H1 (cell line): ENCODE data around the gene RFXANK.

Experiments used
- ATF2 ChIP-seq: IDR thresholded peaks from 2 replicates; pipeline ENCODE4 v1.6.1; 2012; ENCODE audit warnings: low read length, inconsistent platforms
- BRCA1 ChIP-seq: IDR thresholded peaks from 2 replicates; pipeline ENCODE4 v1.6.1; 2012; ENCODE audit warnings: low read depth, low read length, improper control_type of control experiment
- CTCF ChIP-seq, 3 experiments: IDR thresholded peaks; 1 replicate in 2 of 3; 2 replicates in 1 of 3; pipeline versions ENCODE4 v1.5.1 to v1.6.1; 2011; ENCODE audit warnings: low read length in 3 of 3, mild to moderate bottlenecking in 3 of 3, inconsistent platforms in 2 of 3, low read depth in 1 of 3, moderate library complexity in 1 of 3; ENCODE audit not compliant: insufficient read depth in 1 of 3; ENCODE audit errors: control extremely low read depth in 1 of 3
- EP300 ChIP-seq, 2 experiments: IDR thresholded peaks; 1 replicate in 1 of 2; 2 replicates in 1 of 2; pipeline ENCODE4 v1.6.1; 2011 to 2012; ENCODE audit warnings: low read depth in 2 of 2, low read length in 2 of 2, mild to moderate bottlenecking in 2 of 2, borderline replicate concordance in 1 of 2, inconsistent platforms in 1 of 2, moderate library complexity in 1 of 2
- JUN ChIP-seq: IDR thresholded peaks from 2 replicates; pipeline ENCODE4 v1.6.1; 2011; ENCODE audit warnings: low read depth, mild to moderate bottlenecking, improper control_type of control experiment, low read length
- RXRA ChIP-seq: IDR thresholded peaks from 2 replicates; pipeline ENCODE4 v1.6.1; 2011; ENCODE audit warnings: low read depth, mild to moderate bottlenecking, low read length, moderate library complexity; ENCODE audit not compliant: insufficient read depth
- SP2 ChIP-seq: IDR thresholded peaks from 2 replicates; pipeline ENCODE4 v1.6.1; 2012; ENCODE audit warnings: mild to moderate bottlenecking, low read length, inconsistent platforms
- TAF1 ChIP-seq: IDR thresholded peaks from 2 replicates; pipeline ENCODE4 v1.6.1; 2011; ENCODE audit warnings: mild to moderate bottlenecking, low read depth, low read length
- TCF12 ChIP-seq: IDR thresholded peaks from 2 replicates; pipeline ENCODE4 v1.6.1; 2011; ENCODE audit warnings: low read depth, mild to moderate bottlenecking, low read length
- TF ChIP-seq, protein P1 (sequence below): IDR thresholded peaks from 2 replicates; pipeline ENCODE4 v1.6.1; 2012; ENCODE audit warnings: inconsistent platforms

DNA sequence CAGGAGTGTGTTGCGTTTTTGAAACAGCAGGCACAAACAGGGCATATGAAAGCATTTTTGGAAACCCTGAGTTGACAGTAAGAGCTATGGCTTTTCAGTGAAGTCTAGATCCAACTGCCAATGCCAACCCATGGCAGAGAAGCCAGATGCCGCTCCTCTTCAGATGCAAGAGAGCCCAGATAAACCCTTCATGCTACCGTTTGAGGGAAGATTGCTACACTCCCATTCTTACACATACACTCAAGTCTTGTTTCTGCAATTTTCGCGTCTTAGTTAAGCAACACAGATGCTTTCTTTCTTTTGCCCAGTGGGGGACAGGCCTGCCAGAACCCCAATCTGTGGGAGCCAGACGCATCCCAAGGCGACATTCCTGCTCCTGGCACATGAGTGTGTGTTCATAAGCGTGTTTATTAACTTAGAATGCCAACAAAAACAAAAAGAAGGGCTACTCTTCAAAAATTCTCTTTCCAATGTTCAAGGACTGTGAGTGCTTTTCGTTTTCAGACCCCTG, 10.5 kb upstream of the RFXANK start:
- no peak for TF ChIP-seq SP2
- no peak for TF ChIP-seq EP300 (IDR thresholded peaks at IDR 0.05; ENCODE audit: borderline replicate concordance in 1 of 2, low read depth in 2 of 2, low read length in 2 of 2)
- no peak for TF ChIP-seq JUN
- no peak for TF ChIP-seq CTCF (IDR thresholded peaks at IDR 0.05; ENCODE audit: control extremely low read depth in 1 of 3, insufficient read depth in 1 of 3, low read depth in 1 of 3, low read length in 3 of 3)
- no peak for TF ChIP-seq TCF12
- no peak for TF ChIP-seq ATF2
- TF ChIP-seq, protein P1, sequence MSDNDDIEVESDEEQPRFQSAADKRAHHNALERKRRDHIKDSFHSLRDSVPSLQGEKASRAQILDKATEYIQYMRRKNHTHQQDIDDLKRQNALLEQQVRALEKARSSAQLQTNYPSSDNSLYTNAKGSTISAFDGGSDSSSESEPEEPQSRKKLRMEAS: no peak
- no peak for TF ChIP-seq BRCA1
- no peak for TF ChIP-seq TAF1
- no peak for TF ChIP-seq RXRA
